GM10266 (cell line): ENCODE results near the gene TGFB2.

ENCODE experiments used
- DNase-seq: peaks from one replicate; pipeline ENCODE4 v3.0.0; 2012; ENCODE audit errors: extremely low spot score
- TF ChIP-seq, protein P1 (sequence below): IDR thresholded peaks from 2 replicates; pipeline ENCODE4 v1.5.1; 2012; ENCODE audit warnings: mild to moderate bottlenecking, low read depth; ENCODE audit not compliant: control insufficient read depth, insufficient read depth; ENCODE audit errors: missing control alignments

Gene TGFB2

DNA sequence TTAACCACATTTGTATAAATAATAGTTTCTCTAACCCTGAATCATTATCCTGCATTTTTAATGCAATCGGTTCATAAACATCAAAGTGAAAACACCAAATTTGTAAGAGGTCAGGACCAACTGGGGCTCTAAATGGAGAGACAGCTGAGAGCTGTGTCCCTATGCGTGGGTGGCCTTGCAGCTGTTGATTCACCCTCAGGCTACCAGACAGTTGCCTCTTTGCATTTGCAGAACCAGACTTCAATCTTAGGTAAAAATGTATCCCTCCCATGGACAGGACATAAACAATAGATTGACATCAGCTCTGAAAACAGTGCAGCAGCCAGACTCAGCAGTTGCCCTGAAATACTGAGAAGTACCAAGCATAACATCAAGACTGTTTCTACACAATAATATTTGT, 8.8 kb upstream of the TGFB2 start:
- no peak for DNase-seq
- TF ChIP-seq, protein P1, sequence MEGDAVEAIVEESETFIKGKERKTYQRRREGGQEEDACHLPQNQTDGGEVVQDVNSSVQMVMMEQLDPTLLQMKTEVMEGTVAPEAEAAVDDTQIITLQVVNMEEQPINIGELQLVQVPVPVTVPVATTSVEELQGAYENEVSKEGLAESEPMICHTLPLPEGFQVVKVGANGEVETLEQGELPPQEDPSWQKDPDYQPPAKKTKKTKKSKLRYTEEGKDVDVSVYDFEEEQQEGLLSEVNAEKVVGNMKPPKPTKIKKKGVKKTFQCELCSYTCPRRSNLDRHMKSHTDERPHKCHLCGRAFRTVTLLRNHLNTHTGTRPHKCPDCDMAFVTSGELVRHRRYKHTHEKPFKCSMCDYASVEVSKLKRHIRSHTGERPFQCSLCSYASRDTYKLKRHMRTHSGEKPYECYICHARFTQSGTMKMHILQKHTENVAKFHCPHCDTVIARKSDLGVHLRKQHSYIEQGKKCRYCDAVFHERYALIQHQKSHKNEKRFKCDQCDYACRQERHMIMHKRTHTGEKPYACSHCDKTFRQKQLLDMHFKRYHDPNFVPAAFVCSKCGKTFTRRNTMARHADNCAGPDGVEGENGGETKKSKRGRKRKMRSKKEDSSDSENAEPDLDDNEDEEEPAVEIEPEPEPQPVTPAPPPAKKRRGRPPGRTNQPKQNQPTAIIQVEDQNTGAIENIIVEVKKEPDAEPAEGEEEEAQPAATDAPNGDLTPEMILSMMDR, result no peak

DNA sequence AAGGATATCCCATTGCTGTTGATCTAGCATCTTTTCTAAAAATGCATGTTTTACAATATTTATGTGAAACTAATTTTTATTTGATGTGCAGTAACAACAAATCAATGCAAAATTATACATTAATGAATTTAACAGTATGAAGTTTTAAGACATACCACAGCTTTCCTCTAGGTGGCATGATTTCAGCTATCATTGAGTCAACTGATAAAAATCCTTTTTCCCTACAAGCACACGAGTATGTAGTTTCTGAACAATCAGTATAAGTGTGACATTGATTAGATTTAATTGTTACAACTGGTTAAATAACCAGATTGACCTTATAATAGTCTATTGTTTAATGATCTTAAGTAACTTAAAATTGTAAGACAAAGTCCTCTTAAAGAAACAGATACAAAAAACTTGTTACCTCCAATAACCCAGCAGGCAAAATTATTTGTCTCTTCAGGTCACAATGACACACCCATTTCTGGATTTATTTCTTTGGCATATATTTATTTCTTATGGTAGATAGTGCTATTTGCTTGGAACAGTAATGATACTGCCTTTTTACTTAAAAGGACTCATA, 5.8 kb upstream of the TGFB2 start:
- TF ChIP-seq, protein P1, result peak; percentile 54
- DNase-seq, result no peak

DNA sequence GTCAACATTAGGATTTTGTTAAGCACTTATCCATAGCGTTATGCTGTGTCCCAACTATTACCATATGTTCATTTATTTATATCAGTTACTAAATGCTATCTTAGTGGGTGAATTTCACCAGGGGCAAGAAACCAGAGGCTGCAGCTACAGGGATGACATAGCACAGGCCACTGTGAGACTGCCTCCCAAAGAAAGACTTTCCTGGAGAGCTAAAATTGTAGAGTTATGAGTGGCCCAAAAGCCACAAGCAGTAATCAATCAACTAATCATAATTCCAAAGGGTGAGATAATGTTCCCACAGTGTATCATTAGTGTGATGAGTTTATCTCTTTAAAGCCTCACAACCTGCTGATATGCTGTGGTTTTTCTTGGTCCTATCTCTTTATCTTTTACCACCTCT, 3.8 kb upstream of the TGFB2 start:
- TF ChIP-seq, protein P1, result no peak
- DNase-seq, result no peak

DNA sequence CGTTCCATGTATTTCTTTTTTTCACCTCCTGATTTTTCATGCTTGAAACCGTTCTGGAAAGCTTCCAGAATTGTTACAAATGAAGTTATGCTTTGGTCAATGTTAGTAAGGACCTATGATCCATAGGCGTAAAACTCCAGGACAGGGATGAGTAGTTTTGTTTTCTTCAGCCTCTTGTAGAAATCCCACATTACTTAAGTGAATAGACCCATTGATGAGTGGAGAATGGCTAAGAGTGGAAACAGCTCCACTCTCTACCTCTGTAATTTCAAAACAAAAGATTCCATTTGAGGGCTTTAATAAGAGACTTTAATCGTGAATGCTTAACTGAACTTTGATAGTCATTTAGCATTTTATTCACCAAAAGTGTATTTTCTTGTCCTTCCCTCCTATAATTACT, 3.0 kb upstream of the TGFB2 start:
- DNase-seq, result no peak
- TF ChIP-seq, protein P1, result no peak

DNA sequence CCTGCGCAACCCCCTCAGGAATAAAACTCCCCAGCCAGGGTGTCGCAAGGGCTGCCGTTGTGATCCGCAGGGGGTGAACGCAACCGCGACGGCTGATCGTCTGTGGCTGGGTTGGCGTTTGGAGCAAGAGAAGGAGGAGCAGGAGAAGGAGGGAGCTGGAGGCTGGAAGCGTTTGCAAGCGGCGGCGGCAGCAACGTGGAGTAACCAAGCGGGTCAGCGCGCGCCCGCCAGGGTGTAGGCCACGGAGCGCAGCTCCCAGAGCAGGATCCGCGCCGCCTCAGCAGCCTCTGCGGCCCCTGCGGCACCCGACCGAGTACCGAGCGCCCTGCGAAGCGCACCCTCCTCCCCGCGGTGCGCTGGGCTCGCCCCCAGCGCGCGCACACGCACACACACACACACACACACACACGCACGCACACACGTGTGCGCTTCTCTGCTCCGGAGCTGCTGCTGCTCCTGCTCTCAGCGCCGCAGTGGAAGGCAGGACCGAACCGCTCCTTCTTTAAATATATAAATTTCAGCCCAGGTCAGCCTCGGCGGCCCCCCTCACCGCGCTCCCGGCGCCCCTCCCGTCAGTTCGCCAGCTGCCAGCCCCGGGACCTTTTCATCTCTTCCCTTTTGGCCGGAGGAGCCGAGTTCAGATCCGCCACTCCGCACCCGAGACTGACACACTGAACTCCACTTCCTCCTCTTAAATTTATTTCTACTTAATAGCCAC, 696 bp downstream of the TGFB2 start:
- peak; percentile 48 for DNase-seq
- TF ChIP-seq, protein P1, result no peak

DNA sequence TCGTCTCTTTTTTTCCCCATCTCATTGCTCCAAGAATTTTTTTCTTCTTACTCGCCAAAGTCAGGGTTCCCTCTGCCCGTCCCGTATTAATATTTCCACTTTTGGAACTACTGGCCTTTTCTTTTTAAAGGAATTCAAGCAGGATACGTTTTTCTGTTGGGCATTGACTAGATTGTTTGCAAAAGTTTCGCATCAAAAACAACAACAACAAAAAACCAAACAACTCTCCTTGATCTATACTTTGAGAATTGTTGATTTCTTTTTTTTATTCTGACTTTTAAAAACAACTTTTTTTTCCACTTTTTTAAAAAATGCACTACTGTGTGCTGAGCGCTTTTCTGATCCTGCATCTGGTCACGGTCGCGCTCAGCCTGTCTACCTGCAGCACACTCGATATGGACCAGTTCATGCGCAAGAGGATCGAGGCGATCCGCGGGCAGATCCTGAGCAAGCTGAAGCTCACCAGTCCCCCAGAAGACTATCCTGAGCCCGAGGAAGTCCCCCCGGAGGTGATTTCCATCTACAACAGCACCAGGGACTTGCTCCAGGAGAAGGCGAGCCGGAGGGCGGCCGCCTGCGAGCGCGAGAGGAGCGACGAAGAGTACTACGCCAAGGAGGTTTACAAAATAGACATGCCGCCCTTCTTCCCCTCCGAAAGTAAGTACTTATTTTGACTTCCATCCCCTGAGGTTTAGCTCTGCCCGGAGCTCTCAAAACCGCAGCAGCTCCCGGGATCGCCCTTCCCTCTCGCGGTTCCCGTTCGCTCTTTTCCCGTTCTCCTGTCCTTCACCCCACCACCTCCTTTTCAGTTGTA, 1.5 kb downstream of the TGFB2 start:
- TF ChIP-seq, protein P1, result no peak
- DNase-seq, result peak; percentile 26

DNA sequence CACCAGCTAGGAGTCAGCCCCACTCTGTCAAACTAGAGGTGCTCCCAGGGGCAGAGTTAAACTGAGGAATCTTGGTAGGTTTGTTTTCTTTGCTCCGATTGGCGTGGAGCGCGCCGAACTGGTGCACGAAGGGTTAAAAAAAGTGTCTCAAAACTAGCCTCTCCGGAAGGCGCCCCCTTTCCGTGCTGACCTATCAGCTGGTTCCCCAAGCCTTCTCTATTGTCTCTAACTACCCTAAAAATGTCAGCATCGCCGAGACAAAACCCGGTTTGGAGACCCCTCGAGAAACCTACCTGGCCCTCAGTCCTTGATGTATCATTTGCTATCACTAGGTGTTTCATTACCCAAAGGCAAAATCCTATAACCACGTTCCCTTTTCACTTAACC, 2.2 kb downstream of the TGFB2 start:
- DNase-seq, result no peak
- TF ChIP-seq, protein P1, result no peak
